Raji (cell line): ENCODE measurements around the gene FAM25C.
"Not testable (repeated sequence)": the region's sequence is repeated elsewhere in the genome, so short reads cannot be mapped to it uniquely, and the experiment has no call there.

Source experiments
- POLR2A ChIP-seq: IDR thresholded peaks from 2 replicates; pipeline ENCODE4 v1.6.1; 2011; ENCODE audit warnings: low read depth, low read length, control low read depth; ENCODE audit not compliant: insufficient read depth

Gene FAM25C

GRCh38 chr10:47999691-48000090 lies at the start of gene FAM25C:
TSS of gene FAM25C (minus strand) at chr10:47999791. CDS start at chr10:47999765, 26 bp downstream.
- TF ChIP-seq POLR2A: not testable (repeated sequence)
